Measurements from ENCODE around the gene PPP4R1. TPM values are rescaled to one million over a fixed set of nuclear protein-coding genes. Genes with fewer than 3 reads are reported as not detected.

PPP4R1 gene
- total RNA-seq, 1 experiment from 2014 or later, result 106 TPM

- no peak overlapping the region for H2AFZ ChIP-seq (ENCODE audit: low read length)
- no peaks in the 10 kb centered on the region for H3K79me1 ChIP-seq (ENCODE audit: insufficient read depth, low read depth, low read length, poor library complexity, severe bottlenecking)
- no peak overlapping the region for H4K91ac ChIP-seq (ENCODE audit: insufficient read length, low read depth, low read length)
- no peak overlapping the region for H3K9ac ChIP-seq (ENCODE audit: extremely low read depth, insufficient read length, low read length)
- H2BK20ac ChIP-seq (ENCODE audit: low read depth, low read length, poor library complexity, severe bottlenecking), result no peak overlapping the region
- H2BK15ac ChIP-seq (ENCODE audit: low read depth, low read length), result no peak overlapping the region
- no peak overlapping the region for H3K56ac ChIP-seq (ENCODE audit: insufficient read length, low read depth, low read length)
- H2BK5ac ChIP-seq (ENCODE audit: insufficient read length, low read length), result no peak overlapping the region
- H2BK12ac ChIP-seq (ENCODE audit: insufficient read length, low read depth, low read length), result no peak overlapping the region
- H3K36me3 Mint-ChIP-seq (ENCODE audit: insufficient read depth in 1 of 3, low read depth in 3 of 3), result peaks cover 9 to 11% (median 10%) of the 10 kb centered on the region in 3 experiments
- H4K20me1 ChIP-seq (ENCODE audit: control insufficient read depth, insufficient read depth, insufficient read length), result no peaks in the 10 kb centered on the region
- no peak for TF ChIP-seq CTCF (conservative IDR thresholded peaks at IDR 0.05)
- H2AK5ac ChIP-seq (ENCODE audit: insufficient read length, low read length), result no peak overlapping the region
- H3K23ac ChIP-seq (ENCODE audit: insufficient read length, low read depth, low read length), result no peak overlapping the region
- H3K79me2 ChIP-seq (ENCODE audit: insufficient read depth, low read length), result peaks cover 5% of the 10 kb centered on the region; the same call in 1 of the 2 replicates
- peaks cover 10 to 17% of the 10 kb centered on the region in 2 experiments; a peak in 4 of 5 replicates for H3K9me3 Mint-ChIP-seq
- H3K27ac ChIP-seq (ENCODE audit: insufficient read length, low read depth, low read length), result no peak overlapping the region
- H3K9me3 ChIP-seq (ENCODE audit: control insufficient read depth, low read depth, low read length), result no peaks in the 10 kb centered on the region
- no CpG with 5 or more reads among the region's 2 CpGs for WGBS (ENCODE audit: extremely low coverage, insufficient read length, low lambda C conversion rate)
- no peak overlapping the region for H3K27ac Mint-ChIP-seq
- peaks cover 18% of the 10 kb centered on the region in 2 experiments for H3K4me1 Mint-ChIP-seq
- no peak overlapping the region for H2BK120ac ChIP-seq (ENCODE audit: low read depth, low read length, poor library complexity, severe bottlenecking)
- H3K4ac ChIP-seq (ENCODE audit: low read depth, low read length), result no peak overlapping the region
- DNase-seq, result no peak
- no peaks in the 10 kb centered on the region for H3K27me3 ChIP-seq (ENCODE audit: insufficient read depth, low read length)
- no peak overlapping the region for H3K18ac ChIP-seq (ENCODE audit: insufficient read length, low read depth, low read length)
- H3T11ph ChIP-seq (ENCODE audit: low read length), result no peak overlapping the region
- no peaks in the 10 kb centered on the region for H3K23me2 ChIP-seq (ENCODE audit: insufficient read length, low read depth, low read length, poor library complexity, severe bottlenecking)
- H3K14ac ChIP-seq (ENCODE audit: insufficient read depth, low read length), result no peak overlapping the region
- no peak overlapping the region for H3K4me2 ChIP-seq (ENCODE audit: insufficient read depth, insufficient read length, low read length)
- H3K27me3 Mint-ChIP-seq (ENCODE audit: low read depth), result no peaks in the 10 kb centered on the region; the same call in 1 of the 2 replicates
- no peak overlapping the region for H4K5ac ChIP-seq (ENCODE audit: insufficient read length, low read depth, low read length)
- H3K4me1 ChIP-seq (ENCODE audit: insufficient read depth, low read length), result no peaks in the 10 kb centered on the region
- no peak overlapping the region for H4K8ac ChIP-seq (replicated peaks; ENCODE audit: insufficient read length, low read depth, low read length)
- no peak overlapping the region for H3K4me3 Mint-ChIP-seq
Measured at GRCh38 chr18:9507565-9508088, 106.7 kb downstream of the PPP4R1 start.

Data from H9 (cell line).